PC-9 (cell line): Measurements from ENCODE around the gene DAAM2.

Experiments
- CTCF ChIP-seq: fragments of 200-600 bp; sonication (generic); conservative IDR thresholded peaks from 2 replicates; pipeline ENCODE4 v1.6.1; 2017; ENCODE audit warnings: mixed run types, antibody characterized with exemption, mild to moderate bottlenecking, moderate library complexity
- EZH2 ChIP-seq: fragments of 200-600 bp; sonication (generic); IDR thresholded peaks from 2 replicates; pipeline ENCODE4 v1.8.0; 2017; ENCODE audit warnings: antibody characterized with exemption, low read depth

- TF ChIP-seq CTCF (no peak), EZH2 (no peak)
These were observed 5.6 kb downstream of the DAAM2 start for GRCh38 chr6:39797751-39798150.
